GM12801 (cell line): ENCODE results near the gene TNFRSF9.

ENCODE experiments used
- CTCF ChIP-seq: IDR thresholded peaks from one replicate; pipeline ENCODE4 v1.5.1; 2011; ENCODE audit warnings: control low read depth; ENCODE audit not compliant: insufficient read length; ENCODE audit errors: extremely low read depth

TNFRSF9 gene

GRCh38 chr1:7980984-7981383, 40.3 kb upstream of the TNFRSF9 start:
- no peak for TF ChIP-seq CTCF

GRCh38 chr1:7975212-7975865, 34.7 kb upstream of the TNFRSF9 start:
- TF ChIP-seq CTCF: no peak

GRCh38 chr1:7973086-7973485, 32.4 kb upstream of the TNFRSF9 start:
- TF ChIP-seq CTCF: no peak

- no peak for TF ChIP-seq CTCF
Measured at GRCh38 chr1:7972285-7972684, 31.6 kb upstream of the TNFRSF9 start.

- no peak for TF ChIP-seq CTCF
Measured at GRCh38 chr1:7971024-7971423, 30.4 kb upstream of the TNFRSF9 start.

- TF ChIP-seq CTCF: no peak
Measured at GRCh38 chr1:7970246-7970645, 29.6 kb upstream of the TNFRSF9 start.

- TF ChIP-seq CTCF: no peak
Measured at GRCh38 chr1:7967651-7968050, 27.0 kb upstream of the TNFRSF9 start.

GRCh38 chr1:7967196-7967595, 26.6 kb upstream of the TNFRSF9 start:
- TF ChIP-seq CTCF: no peak
